Eye (tissue), 1 donor: ENCODE data around the gene ASGR1.
"Not testable (repeated sequence)": the region's sequence is repeated elsewhere in the genome, so short reads cannot be mapped to it uniquely, and the experiment has no call there.

ENCODE experiments used
- DNase-seq: peaks from one replicate; pipeline ENCODE4 v3.0.0-alpha.2; 2015

ASGR1 gene

GRCh38 chr17:7184647-7185046 lies 5.5 kb upstream of the ASGR1 start:
- no peak for DNase-seq

DNA sequence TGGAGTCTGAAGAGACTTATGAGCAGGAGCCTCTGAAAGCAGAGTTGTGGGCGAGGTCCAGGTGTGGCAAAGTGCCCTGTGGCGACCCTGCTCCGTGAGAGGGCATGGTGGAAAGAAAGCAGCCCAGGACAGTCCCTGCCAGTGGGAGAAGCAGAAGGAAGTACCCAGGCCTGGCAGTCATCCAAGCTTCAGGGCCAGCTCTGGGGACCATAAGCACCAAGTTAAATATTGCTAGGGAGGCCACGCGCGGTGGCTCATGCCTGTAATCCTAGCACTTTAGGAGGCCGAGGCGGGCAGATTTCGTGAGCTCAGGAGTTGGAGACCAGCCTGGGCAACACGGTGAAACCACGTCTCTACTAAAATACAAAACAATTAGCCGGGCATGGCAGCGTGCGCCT lies 4.9 kb upstream of the ASGR1 start:
- DNase-seq = no peak

DNA sequence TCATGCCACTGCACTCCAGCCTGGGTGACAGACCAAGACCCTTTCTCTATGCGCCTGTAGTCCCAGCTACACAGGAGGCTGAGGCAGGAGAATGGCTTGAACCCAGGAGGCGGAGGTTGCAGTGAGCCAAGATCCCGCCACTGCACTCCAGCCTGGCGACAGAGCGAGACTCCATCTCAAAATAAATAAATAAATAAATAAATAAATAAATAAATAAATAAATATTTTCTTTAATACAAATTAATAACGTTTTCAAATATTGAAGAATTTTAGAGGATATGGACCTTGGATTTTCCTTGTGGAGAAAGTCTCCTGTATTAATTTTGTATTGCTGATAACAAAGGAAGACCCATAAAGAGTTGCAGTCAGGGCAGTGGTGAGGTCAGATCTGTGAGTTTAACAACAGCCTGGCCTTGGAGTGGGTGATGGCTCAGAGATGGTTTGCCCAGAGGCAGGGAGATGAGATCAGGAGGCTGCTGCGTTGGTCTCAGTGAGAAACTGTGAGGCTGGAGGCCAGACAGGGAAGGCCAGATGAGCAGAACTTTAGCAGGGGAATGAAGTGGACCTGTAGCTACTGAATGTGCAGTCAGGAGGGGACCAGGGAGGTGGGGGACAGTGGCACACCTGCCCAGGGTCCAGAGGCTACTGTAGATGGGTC lies 4.4 kb upstream of the ASGR1 start:
- no peak for DNase-seq

DNA sequence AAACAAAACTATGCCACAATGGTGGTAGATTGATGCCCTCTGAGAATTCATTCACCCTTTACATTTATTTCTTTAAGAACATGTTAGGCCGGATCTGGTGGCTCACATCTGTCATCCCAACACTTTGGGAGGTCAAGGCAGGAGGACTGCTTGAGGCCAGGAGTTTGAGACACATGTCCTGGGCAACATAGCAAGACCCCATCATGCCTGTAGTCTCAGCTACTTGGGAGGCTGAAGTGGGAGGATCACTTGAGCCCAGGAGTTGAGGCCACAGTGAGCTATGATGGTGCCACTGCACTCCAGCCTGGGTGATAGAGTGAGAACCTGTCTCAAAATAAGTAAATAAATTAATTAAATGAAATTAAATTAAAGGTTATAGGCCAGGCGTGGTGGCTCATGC lies 2.9 kb upstream of the ASGR1 start:
- not testable (repeated sequence) for DNase-seq

- DNase-seq = no peak
Observed at GRCh38 chr17:7178973-7179316, 225 bp downstream of the ASGR1 start.

DNA sequence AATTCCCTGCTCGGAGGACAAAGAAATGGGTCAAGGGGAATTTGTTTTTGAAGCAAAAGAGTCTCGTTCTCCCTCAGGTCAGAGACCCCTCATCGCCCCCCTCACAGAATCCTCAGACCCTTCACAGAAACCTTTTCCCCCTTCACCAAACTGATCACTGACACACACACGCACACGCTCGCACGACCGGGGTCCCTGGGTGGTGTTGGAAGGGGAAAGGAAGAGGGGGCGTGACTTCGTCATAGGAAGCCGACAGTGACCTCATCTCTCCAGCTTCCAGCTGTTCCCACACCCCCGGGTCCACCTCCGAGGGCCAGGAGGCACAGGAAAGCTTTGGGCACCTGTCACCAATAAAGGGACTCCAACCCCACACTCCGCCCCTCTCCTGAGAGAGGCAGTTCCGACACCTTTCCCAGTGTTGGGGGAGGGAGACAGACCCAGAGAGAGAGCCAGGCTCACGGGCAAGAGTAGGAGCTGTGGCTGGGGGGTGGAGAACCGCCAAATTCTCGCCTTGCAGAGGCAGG lies 1.2 kb downstream of the ASGR1 start:
- peak; percentile 83 for DNase-seq

GRCh38 chr17:7177191-7177953 lies 1.8 kb downstream of the ASGR1 start:
- peak; percentile 97 for DNase-seq

DNA sequence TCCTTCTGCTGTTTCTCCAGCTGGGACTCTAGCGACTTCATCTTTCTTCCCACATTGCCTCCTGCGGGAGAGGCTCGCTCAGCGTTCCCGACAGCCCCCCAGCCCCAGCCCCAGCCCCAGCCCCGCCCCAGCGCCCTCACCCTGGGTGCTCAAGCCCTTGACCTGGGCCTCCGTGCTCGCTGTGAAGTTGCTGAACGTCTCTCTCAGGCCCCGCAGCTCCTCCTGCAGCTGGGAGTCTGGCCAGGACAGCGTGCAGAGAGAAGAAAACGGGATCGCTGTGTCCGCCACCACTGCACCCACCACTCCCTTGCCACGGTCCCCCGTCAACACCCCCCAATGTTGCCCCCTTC lies 2.4 kb downstream of the ASGR1 start:
- DNase-seq = no peak

DNA sequence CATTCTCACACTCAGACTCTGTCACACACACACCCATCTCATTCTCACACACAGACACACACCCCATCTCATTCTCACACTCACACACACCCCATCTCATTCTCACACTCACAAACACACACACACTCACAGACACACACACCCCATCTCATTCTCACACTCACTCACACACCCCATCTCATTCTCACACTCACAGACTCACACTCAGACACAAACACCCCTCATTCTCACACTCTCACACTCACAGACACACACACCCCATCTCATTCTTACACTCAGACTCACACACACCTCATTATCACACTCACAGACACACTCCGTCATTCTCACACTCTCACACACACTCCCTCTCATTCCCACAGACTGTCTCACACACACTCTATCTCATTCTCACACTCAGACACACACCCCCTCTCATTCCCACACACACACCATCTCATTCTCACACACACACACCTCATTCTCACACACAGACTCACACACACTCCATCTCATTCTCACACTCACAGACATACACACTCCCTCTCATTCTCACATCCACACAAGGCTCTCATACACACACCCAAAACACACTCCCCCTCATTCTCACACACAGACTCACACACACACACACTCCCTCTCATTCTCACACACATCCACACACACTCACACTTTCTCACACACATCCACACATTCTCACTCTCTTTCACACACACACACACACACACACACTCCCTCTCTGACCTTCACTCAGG lies 2.9 kb downstream of the ASGR1 start:
- peak; percentile 46 for DNase-seq

GRCh38 chr17:7175330-7175733 lies 3.8 kb downstream of the ASGR1 start:
- DNase-seq = no peak

DNA sequence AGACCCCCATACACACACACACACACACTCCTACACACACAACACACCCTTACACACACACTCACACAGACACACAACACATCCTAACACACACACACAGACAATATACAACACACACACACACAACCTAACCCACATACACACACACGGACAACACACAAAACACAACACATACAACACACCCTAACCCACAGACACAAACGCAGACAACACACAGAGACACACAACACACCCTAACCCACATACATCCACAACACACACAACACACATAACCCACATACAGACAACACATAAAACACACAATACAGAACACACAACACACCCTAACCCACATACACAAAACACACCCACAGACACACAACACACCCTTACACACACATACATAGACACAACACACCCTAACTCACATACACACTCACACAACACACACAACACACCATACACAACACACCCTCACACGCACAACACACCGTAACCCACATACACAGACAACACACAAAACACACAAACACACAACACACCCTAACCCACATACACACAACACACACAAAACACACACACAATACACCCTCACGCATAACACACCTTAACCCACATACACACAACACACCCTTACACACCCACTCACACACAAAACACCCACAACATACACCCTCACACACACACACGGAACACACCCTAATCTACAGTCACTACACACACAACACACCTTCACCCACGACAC lies 4.4 kb downstream of the ASGR1 start:
- peak; percentile 30 for DNase-seq

DNA sequence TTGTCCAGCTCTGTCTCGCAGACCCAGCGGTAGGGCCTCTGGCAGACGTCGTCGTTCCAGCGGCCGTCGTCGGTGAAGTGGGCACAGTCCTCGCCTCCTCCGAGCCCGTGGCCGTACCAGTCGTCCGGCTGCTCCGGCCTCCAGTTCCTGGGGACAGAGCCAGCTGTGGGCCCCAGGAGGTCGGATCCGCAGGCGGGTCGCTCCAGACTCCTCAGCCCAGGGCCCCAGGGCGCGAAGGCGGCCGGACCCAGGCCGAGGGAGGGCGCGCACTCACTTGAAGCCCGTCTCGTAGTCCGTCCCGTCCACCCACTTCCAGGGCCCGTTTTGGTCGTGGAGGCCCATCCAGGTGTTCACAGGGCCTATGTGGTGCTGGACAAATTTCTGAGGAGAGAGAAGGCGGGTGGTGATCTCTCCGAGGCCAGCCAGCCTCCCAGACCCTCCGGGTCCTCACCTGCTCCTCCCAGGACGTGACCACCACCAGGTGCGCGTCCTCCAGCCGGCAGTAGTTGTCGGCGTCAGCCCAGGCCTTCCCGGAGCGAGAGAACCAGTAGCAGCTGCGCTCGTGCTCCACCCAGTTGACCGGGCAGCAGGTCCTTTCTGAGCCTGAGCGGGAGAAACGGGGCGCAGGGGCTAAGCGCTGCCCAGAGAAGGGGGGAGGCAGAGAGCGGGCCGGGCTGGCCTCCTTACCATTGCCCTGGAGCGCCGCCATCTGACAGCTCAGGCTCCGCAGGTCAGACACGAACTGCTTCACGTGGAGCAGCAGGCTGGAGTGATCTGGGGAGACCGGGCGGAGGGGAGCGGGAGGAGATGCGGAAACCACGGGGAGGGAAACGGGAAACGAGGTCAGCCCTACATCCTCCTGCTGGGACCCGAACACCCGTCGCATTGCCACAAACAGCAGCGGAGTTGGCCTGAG lies 5.2 kb downstream of the ASGR1 start:
- DNase-seq = peak; percentile 88

DNA sequence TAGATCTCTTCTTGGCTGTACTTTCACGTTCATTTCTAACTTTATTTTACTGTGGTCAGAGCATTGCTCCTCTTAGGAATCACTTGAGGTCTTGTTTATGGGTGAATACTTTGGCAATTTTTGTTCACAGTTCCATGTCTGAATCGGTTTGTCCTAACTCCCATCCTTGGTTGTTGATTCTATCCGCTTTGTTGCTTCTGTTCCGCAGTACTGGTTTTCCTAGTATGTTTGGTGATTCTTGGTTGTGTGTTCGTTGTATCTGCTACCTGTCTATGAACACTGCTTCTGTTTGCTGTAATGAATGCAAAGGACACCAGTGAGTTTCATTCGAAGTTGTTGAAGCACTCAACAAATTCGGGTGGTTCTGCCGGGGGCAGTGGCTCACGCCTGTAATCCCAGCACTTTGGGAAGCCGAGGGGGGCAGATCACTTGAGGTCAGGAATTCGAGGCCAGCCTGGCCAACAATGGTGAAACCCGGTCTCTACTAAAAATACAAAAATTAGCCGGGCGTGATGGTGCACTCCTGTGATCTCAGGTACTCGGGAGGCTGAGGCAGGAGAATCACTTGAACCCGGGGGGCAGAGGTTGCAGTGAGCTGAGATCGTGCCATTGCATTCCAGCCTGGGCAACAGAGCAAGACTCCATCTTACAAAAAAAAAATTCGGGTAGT lies 6.5 kb downstream of the ASGR1 start:
- not testable (repeated sequence) for DNase-seq

GRCh38 chr17:7169565-7169908 lies 9.6 kb downstream of the ASGR1 start:
- not testable (repeated sequence) for DNase-seq

DNA sequence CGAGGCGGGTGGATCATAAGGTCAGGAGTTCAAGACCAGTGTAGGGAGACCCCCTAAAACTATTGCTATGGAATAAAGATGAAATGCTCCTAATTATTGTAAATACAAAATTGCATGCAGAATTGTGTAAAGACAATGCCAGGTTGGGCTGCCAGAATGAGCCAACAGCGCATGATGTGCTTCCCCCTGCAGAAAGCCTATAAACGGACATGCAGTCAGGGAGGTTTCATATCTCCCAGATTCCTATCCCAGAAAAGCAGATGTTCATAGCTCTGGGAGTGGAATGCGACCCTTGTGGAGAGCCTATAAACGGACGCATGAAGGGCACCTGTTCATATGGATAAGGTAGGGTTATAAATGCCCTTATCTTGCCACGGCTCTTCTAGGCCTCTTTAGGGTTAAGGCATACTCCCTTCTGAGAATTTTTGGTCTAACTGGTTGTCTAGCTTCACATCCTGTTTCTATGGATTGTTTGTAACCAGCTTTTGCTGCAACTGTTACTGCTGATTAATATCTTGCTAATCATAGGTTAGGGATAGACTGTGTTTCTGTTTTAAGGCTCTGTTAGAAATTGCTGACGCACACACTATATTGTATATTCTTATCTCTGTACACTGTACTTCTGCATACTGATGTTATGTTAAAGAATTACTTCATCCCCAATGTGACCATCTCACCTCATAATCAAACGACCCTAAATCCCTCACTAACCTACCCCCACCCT lies 10.2 kb downstream of the ASGR1 start:
- DNase-seq = not testable (repeated sequence)

DNA sequence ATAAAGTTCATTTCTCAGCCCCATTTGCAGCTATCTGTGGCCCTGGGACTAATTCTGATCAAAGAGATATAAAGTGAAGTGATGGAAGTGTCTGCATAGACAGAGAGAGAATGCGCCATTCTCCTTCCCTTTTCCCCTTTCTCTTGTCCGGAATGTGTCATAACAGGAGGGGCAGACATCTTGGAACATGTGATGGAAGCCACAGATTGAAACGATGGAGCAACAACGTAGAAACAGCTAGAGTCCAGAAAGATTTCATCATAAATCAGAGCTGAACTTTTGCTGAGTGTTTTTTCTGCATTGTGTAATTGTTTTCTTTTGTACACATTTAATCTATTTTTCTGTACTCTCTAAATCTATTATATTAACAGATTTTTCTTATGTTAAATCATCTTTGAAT lies 11.3 kb downstream of the ASGR1 start:
- DNase-seq = no peak

DNA sequence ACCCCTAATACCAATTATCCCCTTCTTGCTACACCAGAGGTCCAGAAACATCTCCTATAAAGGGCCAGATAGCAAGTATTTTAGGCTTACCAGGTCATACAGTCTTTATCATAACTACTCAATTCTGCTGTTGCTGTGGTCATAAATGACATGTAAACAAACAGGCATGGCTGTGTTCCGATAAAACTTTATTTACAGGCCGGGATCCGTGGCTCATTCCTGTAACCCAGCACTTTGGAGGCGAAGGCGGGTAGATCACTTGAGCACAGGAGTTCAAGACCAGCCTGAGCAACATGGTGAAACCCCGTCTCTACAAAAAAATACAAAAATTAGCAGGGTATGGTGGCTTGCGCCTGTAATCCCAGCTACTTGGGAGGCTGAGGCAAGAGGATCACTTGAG lies 12.3 kb downstream of the ASGR1 start:
- no peak for DNase-seq

DNA sequence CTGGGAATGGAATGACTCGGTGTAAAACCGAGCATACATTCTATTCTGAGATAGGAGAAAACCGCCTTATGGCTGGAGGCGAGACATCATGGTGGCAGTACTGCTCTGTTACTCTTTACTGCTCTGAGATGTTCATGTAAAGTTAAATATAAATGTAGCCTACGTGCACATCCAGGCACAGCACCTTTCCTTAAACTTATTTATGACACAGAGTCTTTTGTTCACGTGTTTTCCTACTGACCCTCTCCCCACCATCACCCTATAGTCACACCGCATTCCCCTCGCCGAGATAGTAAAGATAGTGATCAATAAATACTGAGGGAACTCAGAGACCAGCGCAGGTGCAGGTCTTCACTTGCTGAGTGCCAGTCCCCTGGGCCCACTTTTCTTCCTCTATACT lies 19.6 kb downstream of the ASGR1 start:
- not testable (repeated sequence) for DNase-seq

- not testable (repeated sequence) for DNase-seq
Observed at GRCh38 chr17:7158424-7158823, 20.7 kb downstream of the ASGR1 start.

DNA sequence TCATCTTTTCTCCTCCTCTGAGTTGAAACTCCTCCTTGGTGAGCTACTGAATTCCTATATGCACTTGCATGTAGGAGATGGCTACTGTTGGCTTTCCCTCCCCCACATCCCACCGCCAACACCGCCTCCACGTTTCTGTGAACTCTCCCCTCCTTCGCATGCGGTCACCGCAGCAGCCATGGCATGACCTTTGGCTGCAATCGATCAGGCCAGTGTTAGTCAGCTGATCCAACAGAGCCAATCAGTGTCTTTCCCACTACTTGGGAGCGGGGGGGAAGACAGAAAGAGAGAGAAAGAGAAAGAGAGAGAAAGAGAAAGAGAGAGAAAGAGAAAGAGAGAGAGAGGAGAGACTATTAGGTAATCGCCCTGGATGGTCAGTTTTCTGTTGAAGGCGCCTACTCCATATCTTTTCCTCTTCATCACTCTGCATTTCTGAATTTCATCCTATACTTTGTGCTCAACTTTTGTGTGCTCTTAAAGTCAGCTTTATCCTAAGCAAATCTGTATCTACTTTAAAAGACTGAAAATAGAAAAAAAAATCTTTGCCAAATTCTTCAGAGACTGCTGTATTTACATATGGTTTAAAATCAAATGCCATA lies 22.7 kb downstream of the ASGR1 start:
- DNase-seq = no peak
